Stimulated activated CD4-positive, alpha-beta T cell treated with anti-CD3 and anti-CD28 coated beads, Interleukin-1b, Interleukin-23, amount 100 ng/mL, for 48 hours (primary cell): ENCODE results near the gene VWA2.

ENCODE experiments used
- DNase-seq: peaks from one replicate; pipeline ENCODE4 v3.0.0-alpha.2; 2020

The VWA2 gene

GRCh38 chr10:114301177-114301576 is 62.1 kb downstream of the VWA2 start:
- DNase-seq = no peak

GRCh38 chr10:114301951-114302710 is 63.1 kb downstream of the VWA2 start:
- no peak for DNase-seq

- no peak for DNase-seq
Observed at GRCh38 chr10:114303556-114303955, 64.5 kb downstream of the VWA2 start.

- DNase-seq = peak; percentile 71
Observed at GRCh38 chr10:114304017-114304570, 65.0 kb downstream of the VWA2 start.

GRCh38 chr10:114304571-114305421 is 65.7 kb downstream of the VWA2 start:
- peak; percentile 57 for DNase-seq

GRCh38 chr10:114305521-114305925 is 66.5 kb downstream of the VWA2 start:
- DNase-seq = no peak

- no peak for DNase-seq
Observed at GRCh38 chr10:114306116-114306973, 67.3 kb downstream of the VWA2 start.

- DNase-seq = no peak
Observed at GRCh38 chr10:114307731-114308130, 68.7 kb downstream of the VWA2 start.

GRCh38 chr10:114308531-114309363 is 69.7 kb downstream of the VWA2 start:
- DNase-seq = no peak

GRCh38 chr10:114309364-114309651 is 70.3 kb downstream of the VWA2 start:
- DNase-seq = no peak

- no peak for DNase-seq
Observed at GRCh38 chr10:114310346-114310745, 71.3 kb downstream of the VWA2 start.

- no peak for DNase-seq
Observed at GRCh38 chr10:114311023-114311422, 72.0 kb downstream of the VWA2 start.

GRCh38 chr10:114311496-114312209 is 72.6 kb downstream of the VWA2 start:
- no peak for DNase-seq

- DNase-seq = no peak
Observed at GRCh38 chr10:114313139-114313538, 74.1 kb downstream of the VWA2 start.

- no peak for DNase-seq
Observed at GRCh38 chr10:114313866-114314265, 74.8 kb downstream of the VWA2 start.

- DNase-seq = no peak
Observed at GRCh38 chr10:114315566-114316420, 76.7 kb downstream of the VWA2 start.

- no peak for DNase-seq
Observed at GRCh38 chr10:114316744-114317143, 77.7 kb downstream of the VWA2 start.

GRCh38 chr10:114319406-114320248 is 80.6 kb downstream of the VWA2 start:
- no peak for DNase-seq
